IPS-18a (cell line): ENCODE measurements around the gene MDM4.
A peak's percentile ranks its signal among the peaks of the same experiment; 100 is the strongest.

ENCODE experiments used
- H3K27ac ChIP-seq: one replicate; pipeline ENCODE4 v1.5.1; 2013; ENCODE audit warnings: low read length
- H3K27me3 ChIP-seq: one replicate; pipeline ENCODE4 v1.6.1; 2013; ENCODE audit warnings: mild to moderate bottlenecking, low read length; ENCODE audit not compliant: control insufficient read depth, insufficient read depth
- H3K36me3 ChIP-seq: one replicate; pipeline ENCODE4 v1.6.1; 2013; ENCODE audit warnings: low read depth, low read length; ENCODE audit not compliant: control insufficient read depth
- H3K4me1 ChIP-seq: one replicate; pipeline ENCODE4 v1.6.1; 2013; ENCODE audit warnings: low read depth, low read length; ENCODE audit not compliant: control insufficient read depth
- H3K4me3 ChIP-seq: one replicate; pipeline ENCODE4 v1.5.1; 2013; ENCODE audit warnings: low read length
- H3K9ac ChIP-seq: one replicate; pipeline ENCODE4 v1.6.1; 2013; ENCODE audit warnings: mild to moderate bottlenecking, low read length, moderate library complexity
- H3K9me3 ChIP-seq: one replicate; pipeline ENCODE4 v1.6.1; 2013; ENCODE audit warnings: low read depth, low read length; ENCODE audit not compliant: control insufficient read depth

Gene MDM4

DNA sequence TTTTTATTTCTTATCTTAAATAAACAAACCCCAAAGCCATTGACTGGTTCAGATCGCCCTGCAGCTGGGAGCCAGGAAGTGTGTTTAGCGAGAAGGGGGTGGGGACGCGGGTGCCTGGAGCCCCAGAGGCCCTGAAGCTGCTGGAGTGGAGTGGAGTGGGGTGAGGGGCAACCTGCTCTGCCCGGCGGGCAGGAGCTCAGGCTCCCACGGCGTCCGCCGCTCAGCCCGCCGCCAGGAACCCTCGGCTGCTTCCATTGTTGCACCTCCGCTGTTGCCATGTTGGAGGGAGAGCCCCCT is 22.3 kb upstream of the MDM4 start:
- Histone ChIP-seq H3K36me3 (no peaks in the 10 kb centered on the region), H3K9me3 (no peaks in the 10 kb centered on the region), H3K4me1 (peaks cover 18% of the 10 kb centered on the region), H3K9ac (peak overlapping the region; percentile 95), H3K27ac (peak overlapping the region; percentile 15), H3K27me3 (peaks cover 9% of the 10 kb centered on the region), H3K4me3 (peak overlapping the region; percentile 87)

DNA sequence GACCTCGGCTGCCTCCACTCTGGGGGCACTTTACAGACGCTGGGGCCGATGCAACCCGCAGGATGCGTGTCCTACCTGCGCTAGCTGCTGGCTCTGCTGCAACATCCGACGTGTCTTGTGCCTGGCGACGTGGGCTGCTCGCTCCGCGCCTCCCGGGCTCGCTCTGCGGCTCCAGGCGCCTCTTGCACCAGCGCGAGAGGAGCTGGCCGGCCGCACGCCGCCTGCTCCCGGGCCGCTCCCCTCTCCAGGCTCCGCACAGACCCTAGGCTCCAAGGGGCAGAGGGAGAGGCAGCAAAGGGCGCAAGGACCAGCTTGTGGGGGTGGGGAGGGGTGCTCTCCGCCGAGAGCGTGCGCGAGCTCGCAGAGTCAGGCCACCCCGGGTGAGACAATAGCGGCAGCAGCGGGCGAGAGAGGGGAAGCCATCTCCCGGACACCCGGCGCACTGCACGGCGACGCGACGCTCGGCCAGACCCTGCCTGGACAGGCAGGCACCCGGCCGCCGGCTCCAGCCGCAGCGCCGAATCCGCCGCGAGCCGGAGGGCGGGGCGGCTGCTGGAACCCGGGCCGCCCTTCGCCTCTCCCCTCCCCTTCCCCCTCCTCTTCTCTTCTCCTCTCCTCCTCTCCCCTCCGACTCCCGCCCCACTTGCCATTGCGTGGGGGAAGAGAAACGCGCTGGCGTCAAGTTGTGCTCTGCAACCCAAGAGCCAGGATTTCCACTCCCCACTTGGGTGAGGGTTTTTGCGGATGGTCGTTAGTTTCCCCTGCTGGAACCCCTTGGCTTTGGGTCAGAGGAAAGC is 21.7 kb upstream of the MDM4 start, which contains the start of gene PIK3C2B:
Gene PIK3C2B, minus strand, starts transcription at position 525 of the 797 bp plus-strand sequence. CDS start 25,003 bp downstream, outside the sequence.
- Histone ChIP-seq H3K4me1 (peaks cover 18% of the 10 kb centered on the region), H3K27me3 (peaks cover 9% of the 10 kb centered on the region), H3K27ac (peak within 1 kb of the TSS; percentile 15), H3K9ac (peak within 1 kb of the TSS; percentile 95), H3K9me3 (no peaks in the 10 kb centered on the region), H3K4me3 (peak within 1 kb of the TSS; percentile 87), H3K36me3 (no peaks in the 10 kb centered on the region)

DNA sequence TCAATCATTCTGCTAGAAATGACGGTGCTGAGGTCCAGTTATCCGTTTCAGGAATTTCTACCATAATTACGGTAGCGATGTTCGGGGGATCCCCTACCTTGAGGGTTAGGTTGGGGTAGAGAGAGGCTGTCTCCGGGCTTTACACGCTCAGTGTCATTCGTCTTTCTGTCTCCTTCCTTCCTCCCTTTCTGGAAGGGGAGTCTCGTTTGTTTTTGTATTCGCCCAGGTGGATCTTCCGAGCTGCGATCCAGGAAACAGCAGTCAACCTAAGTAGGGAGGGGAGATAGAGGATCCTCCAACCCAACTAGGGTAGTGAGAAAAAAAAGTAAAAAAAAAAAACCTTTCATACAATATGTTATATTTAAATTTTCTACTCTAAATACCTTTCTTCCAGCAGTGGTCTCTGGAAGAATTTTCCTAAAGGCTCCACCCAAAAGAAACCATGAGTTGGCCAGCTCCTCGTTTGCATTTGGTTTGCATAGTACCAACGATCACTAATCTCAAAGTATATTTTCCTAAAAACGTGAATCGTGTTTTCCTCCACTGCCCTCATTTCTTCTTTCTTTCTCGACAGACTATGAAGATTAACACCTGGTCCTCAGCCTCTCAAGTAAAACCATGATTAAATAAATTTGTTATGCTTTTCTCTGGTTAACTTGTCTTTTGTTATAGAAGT is 21.0 kb upstream of the MDM4 start:
- Histone ChIP-seq H3K4me3 (peak overlapping the region; percentile 87), H3K27ac (no peak overlapping the region), H3K36me3 (no peaks in the 10 kb centered on the region), H3K9me3 (no peaks in the 10 kb centered on the region), H3K4me1 (peaks cover 18% of the 10 kb centered on the region), H3K9ac (peak overlapping the region; percentile 95), H3K27me3 (peaks cover 9% of the 10 kb centered on the region)

DNA sequence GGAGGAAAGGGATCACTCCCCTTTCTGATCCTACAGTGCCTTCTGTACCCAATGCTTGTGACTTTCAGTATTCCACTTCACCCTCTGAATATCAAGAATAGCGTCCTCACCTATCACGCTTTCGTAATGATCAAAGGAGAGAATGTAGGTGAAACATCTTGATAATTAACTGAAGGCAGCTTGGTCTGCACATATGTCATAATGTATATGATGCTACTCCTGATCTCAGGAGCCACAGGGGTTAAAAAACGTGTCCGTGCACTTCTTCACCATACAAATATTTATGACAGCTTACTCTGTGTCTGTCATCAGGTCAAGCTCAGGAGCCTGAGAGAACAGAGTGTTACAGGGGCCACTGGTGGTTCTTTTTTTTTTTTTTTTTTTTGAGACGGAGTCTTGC is 20.4 kb upstream of the MDM4 start:
- Histone ChIP-seq H3K4me3 (peak overlapping the region; percentile 87), H3K27ac (no peak overlapping the region)

DNA sequence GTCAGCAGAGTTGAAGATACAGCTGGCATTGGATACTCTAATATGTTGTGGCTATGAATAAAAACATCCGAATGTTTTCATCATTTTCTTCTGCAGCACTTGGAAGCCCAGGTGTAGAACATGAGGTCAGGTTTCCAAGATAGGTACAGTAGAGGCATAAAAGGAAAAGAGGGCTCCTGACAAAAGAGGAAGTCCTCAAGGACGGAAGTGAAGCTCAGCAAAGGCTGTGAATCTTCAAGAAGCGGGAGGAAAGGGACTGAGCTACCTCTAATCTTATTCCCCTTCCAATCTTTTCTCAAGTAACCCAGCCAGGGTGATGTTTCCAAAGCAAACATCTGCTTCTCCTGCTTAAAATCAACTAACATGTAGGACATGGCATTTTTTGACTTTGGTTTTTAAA is 17.2 kb upstream of the MDM4 start:
- H3K9me3 ChIP-seq, result no peaks in the 10 kb centered on the region
- H3K36me3 ChIP-seq, result no peaks in the 10 kb centered on the region
- peaks cover 9% of the 10 kb centered on the region for H3K27me3 ChIP-seq
- peaks cover 5% of the 10 kb centered on the region for H3K4me1 ChIP-seq
- H3K4me3 ChIP-seq, result no peak overlapping the region
- H3K27ac ChIP-seq, result no peak overlapping the region
- H3K9ac ChIP-seq, result no peak overlapping the region

More for the DNA sequence above, 20.4 kb upstream of the MDM4 start:
- Histone ChIP-seq H3K9me3 (no peaks in the 10 kb centered on the region), H3K4me1 (peaks cover 18% of the 10 kb centered on the region), H3K27me3 (peaks cover 9% of the 10 kb centered on the region), H3K9ac (no peak overlapping the region), H3K36me3 (no peaks in the 10 kb centered on the region)

DNA sequence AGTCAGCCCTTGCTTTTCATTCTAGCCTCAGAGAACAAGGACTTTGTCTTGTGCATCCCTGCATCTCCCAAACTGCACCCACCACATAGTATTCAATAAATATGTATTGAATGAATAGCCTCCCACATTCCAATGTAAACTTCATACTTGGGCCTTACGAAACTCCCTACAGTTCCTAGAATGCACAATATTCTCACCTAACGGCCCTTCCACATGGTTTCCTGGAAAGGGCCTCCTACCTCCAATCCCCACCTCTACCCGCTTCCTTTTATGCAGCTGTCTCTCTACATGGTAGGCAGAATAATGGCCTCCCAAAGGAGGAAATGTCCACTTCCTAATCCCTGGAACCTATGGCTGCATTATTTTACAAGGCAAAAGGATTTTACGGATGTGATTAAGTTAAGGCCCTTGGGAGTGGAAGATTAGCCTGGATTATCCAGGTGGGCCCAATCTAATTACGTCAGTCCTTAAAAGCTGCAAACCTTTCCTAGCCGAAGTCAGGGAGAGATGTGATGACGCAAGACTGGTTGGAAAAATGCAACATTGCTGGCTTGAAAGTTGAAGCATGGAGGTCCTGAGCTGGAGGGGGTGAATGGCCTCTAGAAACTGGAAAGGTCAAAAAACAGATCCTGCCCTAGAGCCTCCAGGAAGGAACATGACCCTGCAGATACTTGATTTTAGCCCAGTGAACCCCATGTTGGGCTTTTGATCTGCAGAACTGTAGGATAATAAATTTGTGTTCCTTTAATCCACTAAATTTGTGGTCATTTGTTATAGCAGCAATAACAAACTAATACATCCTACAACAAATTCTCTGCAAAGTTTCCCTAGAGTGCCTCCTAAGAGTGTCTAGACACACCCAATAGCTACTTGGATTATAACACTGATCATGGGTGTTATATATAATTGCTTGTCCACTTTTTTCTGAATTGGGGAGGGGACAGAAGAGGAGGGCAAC is 16.4 kb upstream of the MDM4 start:
- Histone ChIP-seq H3K36me3 (no peaks in the 10 kb centered on the region), H3K27me3 (peaks cover 9% of the 10 kb centered on the region), H3K27ac (no peak overlapping the region)

DNA sequence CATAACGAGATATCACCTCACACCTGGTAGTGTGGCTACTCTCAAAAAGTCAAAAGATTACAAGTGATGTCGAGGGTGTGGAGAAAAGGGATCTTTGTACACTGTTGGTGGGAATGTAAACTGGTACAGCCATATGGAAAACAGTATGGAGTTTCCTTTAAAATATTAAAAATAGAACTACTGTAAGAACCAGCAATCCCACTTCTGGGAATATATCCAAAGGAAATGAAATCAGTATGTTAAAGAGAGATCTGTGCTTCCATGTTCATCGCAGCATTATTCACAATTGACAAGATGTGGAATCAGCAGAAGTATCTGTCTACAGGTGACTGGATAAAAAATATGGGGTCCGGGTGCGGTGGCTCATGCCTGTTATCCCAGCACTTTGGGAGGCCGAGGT is 14.0 kb upstream of the MDM4 start:
- no peak overlapping the region for H3K9ac ChIP-seq

More for the DNA sequence above, 16.4 kb upstream of the MDM4 start:
- Histone ChIP-seq H3K4me1 (peaks cover 5% of the 10 kb centered on the region), H3K9me3 (no peaks in the 10 kb centered on the region), H3K9ac (no peak overlapping the region), H3K4me3 (no peak overlapping the region)

DNA sequence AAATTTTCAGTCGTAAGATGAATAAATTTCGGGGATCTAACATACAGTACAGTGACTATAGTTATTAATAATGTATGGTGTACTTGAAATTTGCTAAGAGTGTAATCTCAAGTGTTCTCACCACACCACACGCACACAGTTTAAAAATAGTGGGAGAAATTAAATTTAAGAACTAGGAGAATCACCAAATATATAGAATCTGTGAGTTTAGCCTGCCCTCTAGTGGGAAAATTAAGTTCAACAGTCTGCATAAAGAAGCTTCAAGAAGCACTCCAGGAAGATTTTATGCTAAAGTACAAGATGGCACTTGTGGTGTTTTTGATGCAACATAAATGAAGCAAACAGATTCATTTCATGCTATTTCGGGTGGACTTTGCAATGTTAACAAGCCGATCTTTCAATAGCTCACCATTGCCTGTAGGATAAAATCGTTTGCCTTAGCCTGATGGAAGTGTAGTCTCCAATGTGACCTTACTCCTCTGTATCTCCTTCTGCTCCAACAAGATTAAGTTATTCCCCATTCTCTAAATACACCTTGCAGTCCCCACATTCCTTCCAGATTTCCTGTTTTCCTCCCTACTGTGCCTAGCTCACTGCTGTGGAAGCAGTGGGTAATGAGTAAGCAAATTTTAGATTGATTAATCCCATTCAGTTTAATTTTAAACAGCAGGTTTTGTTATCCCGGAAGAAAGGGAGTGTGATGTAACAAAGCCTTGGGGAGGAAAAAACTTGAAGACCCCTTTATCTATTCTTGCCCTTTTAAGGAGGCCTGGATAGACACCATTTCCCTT is 12.9 kb upstream of the MDM4 start:
- H3K36me3 ChIP-seq, result no peaks in the 10 kb centered on the region
- no peaks in the 10 kb centered on the region for H3K9me3 ChIP-seq
- H3K27ac ChIP-seq, result no peak overlapping the region
- no peak overlapping the region for H3K4me3 ChIP-seq
- H3K4me1 ChIP-seq, result no peaks in the 10 kb centered on the region
- H3K27me3 ChIP-seq, result no peaks in the 10 kb centered on the region
- H3K9ac ChIP-seq, result no peak overlapping the region

More for the DNA sequence above, 14.0 kb upstream of the MDM4 start:
- Histone ChIP-seq H3K9me3 (no peaks in the 10 kb centered on the region), H3K4me3 (no peak overlapping the region), H3K27ac (no peak overlapping the region), H3K4me1 (no peaks in the 10 kb centered on the region), H3K27me3 (no peaks in the 10 kb centered on the region), H3K36me3 (no peaks in the 10 kb centered on the region)

DNA sequence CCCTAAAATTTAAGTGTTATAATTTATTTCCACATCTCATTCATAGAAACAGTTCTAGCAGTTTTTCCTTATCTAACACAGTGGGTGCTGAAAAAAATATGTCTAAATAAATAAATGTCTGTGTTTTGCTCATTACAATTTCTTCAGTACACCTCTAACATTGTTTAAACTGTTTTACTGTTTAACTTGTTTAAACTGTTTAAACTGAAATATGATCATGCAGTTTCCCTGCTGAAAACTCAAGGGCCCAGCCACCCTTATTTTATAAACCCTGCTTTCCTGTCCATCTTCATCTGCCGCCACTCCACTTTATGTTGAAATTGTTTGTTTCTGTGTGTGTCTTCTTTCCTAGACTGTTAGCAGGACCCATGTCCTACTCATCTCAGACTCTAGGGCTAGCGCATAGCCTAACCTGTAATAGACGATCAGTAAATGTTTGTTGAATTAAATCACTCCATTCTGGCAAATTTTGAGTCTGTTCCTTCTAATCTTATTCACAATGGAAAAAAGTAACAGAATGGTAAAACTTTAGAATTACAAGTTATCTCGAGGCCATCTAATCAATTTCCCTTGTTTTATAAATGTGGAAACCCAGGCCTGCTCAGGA is 12.2 kb upstream of the MDM4 start:
- Histone ChIP-seq H3K27ac (no peak overlapping the region), H3K36me3 (no peaks in the 10 kb centered on the region), H3K4me3 (no peak overlapping the region), H3K4me1 (no peaks in the 10 kb centered on the region), H3K27me3 (no peaks in the 10 kb centered on the region), H3K9me3 (no peaks in the 10 kb centered on the region), H3K9ac (no peak overlapping the region)

DNA sequence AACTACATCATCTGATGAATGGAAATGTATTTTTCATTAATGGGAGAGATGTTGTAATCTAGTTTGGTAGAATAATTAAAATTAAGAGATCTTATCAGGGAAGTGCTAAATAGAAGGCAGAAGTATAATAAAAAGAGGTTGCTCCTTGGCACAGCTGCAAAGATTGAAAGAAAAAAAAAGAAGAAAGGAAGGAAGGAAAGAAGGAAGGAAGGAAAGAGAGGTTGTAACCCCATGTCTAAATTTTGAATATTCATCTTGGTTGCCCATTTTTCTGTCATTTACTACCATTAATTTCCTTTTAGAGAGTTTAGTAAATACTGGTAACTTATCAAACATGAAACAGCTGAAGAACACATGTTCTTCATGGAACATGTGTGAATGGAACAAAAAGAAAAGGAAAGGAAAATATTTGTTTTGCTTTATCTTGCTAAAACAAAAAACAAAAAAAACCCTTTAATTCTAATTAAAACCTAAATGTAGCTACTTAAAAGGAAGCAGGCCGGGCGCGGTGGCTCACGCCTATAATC is 10.5 kb upstream of the MDM4 start:
- H3K27me3 ChIP-seq, result no peaks in the 10 kb centered on the region
- no peaks in the 10 kb centered on the region for H3K9me3 ChIP-seq
- peak overlapping the region; percentile 96 for H3K4me3 ChIP-seq
- no peaks in the 10 kb centered on the region for H3K36me3 ChIP-seq
- peak overlapping the region; percentile 24 for H3K9ac ChIP-seq
- no peaks in the 10 kb centered on the region for H3K4me1 ChIP-seq
- no peak overlapping the region for H3K27ac ChIP-seq
